ENCODE measurements around the gene ASMT. TPM values are rescaled to one million over a fixed set of nuclear protein-coding genes. Genes with fewer than 3 reads are reported as not detected.
A peak's percentile ranks its signal among the peaks of the same experiment; 100 is the strongest.
"Not testable (repeated sequence)": the region's sequence is repeated elsewhere in the genome, so short reads cannot be mapped to it uniquely, and the experiment has no call there.

ASMT gene
- total and polyA plus RNA-seq, 7 donors, result 0.14 to 0.99 TPM; not detected in 5

DNA sequence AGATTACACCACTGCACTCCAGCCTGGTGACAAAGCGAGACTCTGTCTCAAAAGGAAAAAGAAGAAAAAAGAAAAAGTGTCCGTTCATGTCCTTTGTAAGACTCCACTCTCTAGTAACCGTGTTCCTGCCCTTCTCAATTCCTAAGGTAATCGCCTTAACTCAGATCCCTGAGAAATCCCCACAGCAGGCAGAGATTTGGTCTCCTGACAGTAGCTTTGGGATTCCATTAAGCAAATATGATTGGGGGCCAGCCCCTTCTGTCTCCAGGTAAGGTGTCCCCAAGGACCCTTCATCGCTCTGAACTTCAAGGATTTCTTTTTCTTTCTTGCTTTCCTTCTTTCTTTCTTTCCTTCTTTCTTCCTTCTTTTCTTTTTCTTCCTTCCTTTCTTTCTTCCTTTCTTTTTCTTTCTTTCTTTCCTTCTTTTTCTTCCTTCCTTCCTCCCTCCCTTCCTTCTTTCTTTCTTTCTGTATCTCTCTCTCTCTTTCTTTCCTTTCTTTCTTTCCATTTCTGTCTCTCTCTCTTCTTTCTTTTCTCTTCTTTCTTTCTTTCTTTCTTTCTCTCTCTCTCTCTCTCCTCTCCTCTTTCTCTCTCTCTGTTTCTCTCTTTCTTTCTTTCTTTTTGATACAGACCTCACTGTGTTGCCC lies 2.1 kb upstream of the ASMT start:
- no peak for ATAC-seq
- H3K4me1 ChIP-seq, result no peaks in the 10 kb centered on the region
- intact Hi-C loops (cut with DNase I), result no loop called here
- no peaks in the 10 kb centered on the region for H3K27me3 ChIP-seq (ENCODE audit: insufficient read depth in 3 of 3, low read length in 2 of 3)
- DNase-seq, result no peak
- no peak overlapping the region for H3K27ac ChIP-seq
- TF ChIP-seq, protein P1, sequence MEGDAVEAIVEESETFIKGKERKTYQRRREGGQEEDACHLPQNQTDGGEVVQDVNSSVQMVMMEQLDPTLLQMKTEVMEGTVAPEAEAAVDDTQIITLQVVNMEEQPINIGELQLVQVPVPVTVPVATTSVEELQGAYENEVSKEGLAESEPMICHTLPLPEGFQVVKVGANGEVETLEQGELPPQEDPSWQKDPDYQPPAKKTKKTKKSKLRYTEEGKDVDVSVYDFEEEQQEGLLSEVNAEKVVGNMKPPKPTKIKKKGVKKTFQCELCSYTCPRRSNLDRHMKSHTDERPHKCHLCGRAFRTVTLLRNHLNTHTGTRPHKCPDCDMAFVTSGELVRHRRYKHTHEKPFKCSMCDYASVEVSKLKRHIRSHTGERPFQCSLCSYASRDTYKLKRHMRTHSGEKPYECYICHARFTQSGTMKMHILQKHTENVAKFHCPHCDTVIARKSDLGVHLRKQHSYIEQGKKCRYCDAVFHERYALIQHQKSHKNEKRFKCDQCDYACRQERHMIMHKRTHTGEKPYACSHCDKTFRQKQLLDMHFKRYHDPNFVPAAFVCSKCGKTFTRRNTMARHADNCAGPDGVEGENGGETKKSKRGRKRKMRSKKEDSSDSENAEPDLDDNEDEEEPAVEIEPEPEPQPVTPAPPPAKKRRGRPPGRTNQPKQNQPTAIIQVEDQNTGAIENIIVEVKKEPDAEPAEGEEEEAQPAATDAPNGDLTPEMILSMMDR (IDR thresholded peaks at IDR 0.05), result no peak
- no peaks in the 10 kb centered on the region for H3K9me3 ChIP-seq
- no peaks in the 10 kb centered on the region for H3K36me3 ChIP-seq (ENCODE audit: insufficient read depth in 1 of 2, low read depth in 1 of 2)
- H3K4me3 ChIP-seq, result no peak overlapping the region
- WGBS, 3 donors, result 74 to 82% (median 81%) methylated on average over 5 of the region's 5 CpGs

- intact Hi-C loops (cut with DNase I), result no loop called here
- Histone ChIP-seq H3K4me1 (no peaks in the 10 kb centered on the region), H3K4me3 (no peak overlapping the region), H3K9me3 (no peaks in the 10 kb centered on the region), H3K27me3 (ENCODE audit: insufficient read depth in 3 of 3, low read length in 2 of 3) (no peaks in the 10 kb centered on the region), H3K36me3 (ENCODE audit: insufficient read depth in 1 of 2, low read depth in 1 of 2) (no peaks in the 10 kb centered on the region), H3K27ac (no peak overlapping the region)
- no peak for ATAC-seq
- no peak for DNase-seq
- TF ChIP-seq, protein P1 (IDR thresholded peaks at IDR 0.05), result no peak
- WGBS, 3 donors, result 50 to 54% (median 53%) methylated on average over 4 of the region's 4 CpGs
Measured at GRCh38 chrX:1618689-1619088, 3.8 kb downstream of the ASMT start.

- no peaks in the 10 kb centered on the region for H3K36me3 ChIP-seq (ENCODE audit: insufficient read depth in 1 of 2, low read depth in 1 of 2)
- no peaks in the 10 kb centered on the region for H3K9me3 ChIP-seq
- TF ChIP-seq, protein P1 (IDR thresholded peaks at IDR 0.05), result no peak
- DNase-seq, result peak in 1 of 2 donors; percentile 15
- intact Hi-C loops (cut with DNase I), result no loop called here
- no peak overlapping the region for H3K4me3 ChIP-seq
- no peak overlapping the region for H3K27ac ChIP-seq
- no peak for ATAC-seq
- WGBS, 3 donors, result 75 to 87% (median 80%) methylated on average over 18 to 21 of the region's 21 CpGs
- H3K27me3 ChIP-seq (ENCODE audit: insufficient read depth in 3 of 3, low read length in 2 of 3), result no peaks in the 10 kb centered on the region
- no peaks in the 10 kb centered on the region for H3K4me1 ChIP-seq
Measured at GRCh38 chrX:1623691-1624090, 8.8 kb downstream of the ASMT start.

DNA sequence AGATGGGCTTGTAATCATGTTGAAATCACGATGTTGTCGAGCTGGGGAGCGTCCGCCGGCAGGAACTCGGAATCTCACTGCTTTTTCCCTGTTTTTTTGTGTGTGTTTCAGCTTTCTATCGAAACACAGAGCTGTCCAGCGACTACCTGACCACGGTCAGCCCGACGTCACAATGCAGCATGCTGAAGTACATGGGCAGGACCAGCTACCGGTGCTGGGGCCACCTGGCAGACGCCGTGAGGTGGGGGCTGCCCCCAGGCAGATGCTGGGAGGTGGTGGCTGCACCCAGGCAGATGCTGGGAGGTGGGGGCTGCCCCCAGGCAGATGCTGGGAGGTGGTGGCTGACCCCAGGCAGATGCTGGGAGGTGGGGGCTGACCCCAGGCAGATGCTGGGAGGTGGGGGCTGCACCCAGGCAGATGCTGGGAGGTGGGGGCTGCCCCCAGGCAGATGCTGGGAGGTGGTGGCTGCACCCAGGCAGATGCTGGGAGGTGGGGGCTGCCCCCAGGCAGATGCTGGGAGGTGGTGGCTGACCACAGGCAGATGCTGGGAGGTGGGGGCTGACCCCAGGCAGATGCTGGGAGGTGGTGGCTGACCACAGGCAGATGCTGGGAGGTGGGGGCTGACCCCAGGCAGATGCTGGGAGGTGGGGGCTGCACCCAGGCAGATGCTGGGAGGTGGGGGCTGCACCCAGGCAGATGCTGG lies 9.4 kb downstream of the ASMT start:
- H3K9me3 ChIP-seq; H3K36me3 ChIP-seq (ENCODE audit: insufficient read depth in 1 of 2, low read depth in 1 of 2); H3K4me1 ChIP-seq; ATAC-seq; intact Hi-C loops (cut with DNase I); H3K27me3 ChIP-seq (ENCODE audit: insufficient read depth in 3 of 3, low read length in 2 of 3); H3K4me3 ChIP-seq; H3K27ac ChIP-seq: not testable (repeated sequence)
- WGBS, 3 donors, result 73 to 82% (median 78%) methylated on average over 14 of the region's 14 CpGs
- DNase-seq, result peak in 1 of 2 donors; percentile 8

DNA sequence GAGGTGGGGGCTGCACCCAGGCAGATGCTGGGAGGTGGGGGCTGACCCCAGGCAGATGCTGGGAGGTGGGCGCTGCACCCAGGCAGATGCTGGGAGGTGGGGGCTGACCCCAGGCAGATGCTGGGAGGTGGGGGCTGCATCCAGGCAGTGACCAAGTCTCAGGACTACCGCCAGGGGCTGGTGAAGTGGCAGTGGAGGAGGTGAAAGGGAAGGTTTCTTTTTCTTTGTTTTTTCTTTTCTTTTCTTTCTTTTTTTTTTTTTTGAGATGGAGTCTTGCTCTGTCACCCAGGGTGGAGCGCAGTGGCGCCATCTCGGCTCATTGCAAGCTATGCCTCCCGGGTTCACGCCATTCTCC lies 10.0 kb downstream of the ASMT start:
- H3K36me3 ChIP-seq (ENCODE audit: insufficient read depth in 1 of 2, low read depth in 1 of 2); H3K9me3 ChIP-seq; DNase-seq; ATAC-seq; H3K27ac ChIP-seq; H3K4me3 ChIP-seq; H3K27me3 ChIP-seq (ENCODE audit: insufficient read depth in 3 of 3, low read length in 2 of 3); intact Hi-C loops (cut with DNase I); H3K4me1 ChIP-seq: not testable (repeated sequence)
- WGBS, 3 donors, result 78 to 94% (median 93%) methylated on average over 6 to 7 of the region's 7 CpGs

Data from psoas muscle (tissue), 8 donors.